B cell (primary cell): ENCODE results near the gene ZFYVE9. TPM values are rescaled to one million over a fixed set of nuclear protein-coding genes. Genes with fewer than 3 reads are reported as not detected.

Experiments used
- ATAC-seq: fragments of 200-7000 bp; cut with Tn5 transposase; one replicate; pipeline ENCODE4 v1.10.0; 2021; ENCODE audit warnings: low read depth, mild to moderate bottlenecking, moderate number of reproducible peaks, moderate library complexity
- CTCF ChIA-PET: fragments of 350-600 bp; sonication (Branson Sonifier 250); formaldehyde crosslinking; loops from one replicate; lab custom pipeline; 2021; ENCODE audit warnings: antibody characterized with exemption, inconsistent platforms; lab: Charles Lee
- POLR2A ChIA-PET: fragments of 350-600 bp; sonication (Branson Sonifier 250); formaldehyde crosslinking; loops from one replicate; lab custom pipeline; 2021; ENCODE audit warnings: antibody characterized with exemption; lab: Charles Lee
- DNase-seq: peaks from one replicate; pipeline ENCODE4 v3.0.0; 2013
- H2AFZ ChIP-seq: 2 replicates; pipeline ENCODE4 v1.6.1; 2012; ENCODE audit warnings: mild to moderate bottlenecking, low read depth, low read length; ENCODE audit not compliant: insufficient read depth, poor library complexity, severe bottlenecking
- H3K27ac ChIP-seq, 2 donors: 1 replicate in 1 of 2; 2 replicates in 1 of 2; pipeline ENCODE4 v1.5.1; 2012 to 2013; ENCODE audit warnings: low read length in 2 of 2, mild to moderate bottlenecking in 2 of 2, moderate library complexity in 1 of 2
- H3K27me3 ChIP-seq, 4 experiments: fragments of 200-600 bp in 1 of 4; sonication (generic) in 1 of 4; replicated peaks in 1 of 4; 1 replicate in 2 of 4; 2 replicates in 2 of 4; pipeline versions ENCODE4 v1.6.1 to v1.7.0; 2013 to 2016; ENCODE audit warnings: low read length in 3 of 4, mild to moderate bottlenecking in 2 of 4, mixed read lengths in 1 of 4, moderate library complexity in 1 of 4; ENCODE audit not compliant: insufficient read depth in 4 of 4, control insufficient read depth in 3 of 4; ENCODE audit errors: control extremely low read depth in 1 of 4
- H3K36me3 ChIP-seq, 2 experiments: replicated peaks in 1 of 2; 1 replicate in 1 of 2; 2 replicates in 1 of 2; pipeline versions ENCODE4 v1.6.1 to v1.7.1; 2013; ENCODE audit warnings: low read length in 1 of 2; ENCODE audit not compliant: insufficient read depth in 2 of 2, control insufficient read depth in 1 of 2; ENCODE audit errors: control extremely low read depth in 1 of 2, extremely low read depth in 1 of 2
- H3K4me1 ChIP-seq, 2 donors: fragments of 200-600 bp in 1 of 2; sonication (generic) in 1 of 2; 1 replicate in 1 of 2; 2 replicates in 1 of 2; pipeline versions ENCODE4 v1.5.1 to v1.6.1; 2013 to 2017; ENCODE audit warnings: low read length in 2 of 2; ENCODE audit not compliant: control insufficient read depth in 2 of 2, insufficient read depth in 2 of 2
- H3K4me2 ChIP-seq: replicated peaks from 2 replicates; pipeline ENCODE3; 2012; ENCODE audit warnings: mild to moderate bottlenecking, low read depth, low read length; ENCODE audit not compliant: poor library complexity, severe bottlenecking
- H3K4me3 ChIP-seq, 5 experiments: fragments of 200-600 bp in 1 of 5; sonication (generic) in 1 of 5; 1 replicate in 3 of 5; 2 replicates in 2 of 5; pipeline versions ENCODE4 v1.5.1 to v1.7.0; 2011 to 2016; ENCODE audit warnings: low read length in 4 of 5, mild to moderate bottlenecking in 4 of 5, low read depth in 2 of 5, control low read depth in 1 of 5, moderate library complexity in 1 of 5; ENCODE audit not compliant: insufficient read depth in 1 of 5; ENCODE audit errors: control extremely low read depth in 1 of 5, extremely low read depth in 1 of 5
- H3K79me2 ChIP-seq: fragments of 200-600 bp; sonication (generic); one replicate; pipeline ENCODE4 v1.6.0; 2016; ENCODE audit warnings: low read length; ENCODE audit not compliant: control insufficient read depth, insufficient read depth
- H3K9ac ChIP-seq: fragments of 200-600 bp; sonication (generic); 2 replicates; pipeline ENCODE4 v1.6.1; 2017; ENCODE audit warnings: mild to moderate bottlenecking, low read length, moderate library complexity
- H3K9me3 ChIP-seq, 3 donors: one replicate each; pipeline versions ENCODE4 v1.6.1 to v1.7.1; 2013; ENCODE audit warnings: low read length in 2 of 3; ENCODE audit not compliant: control insufficient read depth in 2 of 3, insufficient read depth in 1 of 3; ENCODE audit errors: control extremely low read depth in 1 of 3
- H4K20me1 ChIP-seq: 2 replicates; pipeline ENCODE4 v1.6.0; 2012; ENCODE audit warnings: mild to moderate bottlenecking, low read length; ENCODE audit not compliant: insufficient read depth, control insufficient read depth, poor library complexity, severe bottlenecking
- H3K27ac Mint-ChIP-seq: one replicate; pipeline ENCODE4 v1.8.0; 2021; ENCODE audit warnings: mixed read lengths
- H3K27me3 Mint-ChIP-seq: one replicate; pipeline ENCODE4 v1.8.0; 2021; ENCODE audit warnings: mixed read lengths
- H3K4me1 Mint-ChIP-seq: one replicate; pipeline ENCODE4 v1.8.0; 2021; ENCODE audit warnings: mixed read lengths
- H3K4me3 Mint-ChIP-seq: one replicate; pipeline ENCODE4 v1.8.0; 2021; ENCODE audit warnings: mixed read lengths
- H3K9me3 Mint-ChIP-seq: one replicate; pipeline ENCODE4 v1.8.0; 2022; ENCODE audit warnings: mixed read lengths; ENCODE audit not compliant: insufficient read depth
- CTCF ChIP-seq: fragments of 200-600 bp; IDR thresholded peaks from one replicate; pipeline ENCODE4 v1.8.0; 2022; ENCODE audit warnings: antibody characterized with exemption, mild to moderate bottlenecking
- EZH2 ChIP-seq: IDR thresholded peaks from 2 replicates; pipeline ENCODE4 v1.6.1; 2012; ENCODE audit warnings: borderline replicate concordance, low read depth, mild to moderate bottlenecking, moderate library complexity, low read length; ENCODE audit not compliant: insufficient read depth, poor library complexity, severe bottlenecking
- WGBS: methylation state at CpG from one replicate; pipeline ENCODE4 v1.1.5; 2013; ENCODE audit warnings: missing lambda C conversion rate; ENCODE audit not compliant: insufficient coverage; 5-methylcytosine and 5-hydroxymethylcytosine counted together
- intact Hi-C: fragments of 100-400 bp; cut with micrococcal nuclease; formaldehyde crosslinking; loops from one replicate; pipeline ENCODE4 v1.10.0; 2022
- polyA plus RNA-seq: library from polyadenylated mRNA; depleted of rRNA; stranded (reverse); fragments of >200 nt; gene quantifications from 2 replicates; pipeline ENCODE4 v1.2.3, GENCODE V29; 2012
- total RNA-seq, 2 donors: library from RNA; stranded (reverse); fragments of 120-200 nt in 1 of 2; gene quantifications; 1 replicate in 1 of 2; 2 replicates in 1 of 2; pipeline versions ENCODE4 v1.2.3 to v1.2.4, GENCODE V29; 2013 to 2022

The ZFYVE9 gene
- total and polyA plus RNA-seq, 2 donors (not counting 1 experiment from before 2014, with no cell fraction given), result 0.16 to 3.3 TPM

DNA sequence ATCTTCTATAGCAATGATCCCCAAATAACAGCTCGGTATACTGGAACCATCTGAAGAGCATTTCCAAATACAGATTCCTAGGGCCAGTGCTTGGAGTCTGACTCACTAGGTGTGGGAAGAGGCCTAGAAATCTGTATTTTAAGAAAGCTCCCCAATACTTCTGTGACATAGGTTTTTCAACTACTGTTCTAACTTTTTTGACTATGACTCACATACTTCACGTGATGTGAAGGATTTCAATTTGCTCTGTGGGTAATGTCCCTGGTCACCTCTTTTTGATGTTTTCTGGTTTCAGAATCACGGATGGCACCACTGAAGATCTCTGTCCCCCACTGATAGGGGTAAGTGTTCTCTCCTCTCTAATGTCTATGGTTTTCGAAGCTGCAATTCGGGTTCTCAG lies 251.3 kb downstream of the ZFYVE9 start:
- Histone ChIP-seq H3K4me2 (no peak overlapping the region), H3K27ac (no peak overlapping the region), H3K27me3 (no peaks in the 10 kb centered on the region), H3K79me2 (no peaks in the 10 kb centered on the region), H3K36me3 (no peaks in the 10 kb centered on the region), H3K9me3 (no peaks in the 10 kb centered on the region), H3K4me3 (no peak overlapping the region), H4K20me1 (no peaks in the 10 kb centered on the region), H2AFZ (no peak overlapping the region), H3K9ac (no peak overlapping the region), H3K4me1 (no peaks in the 10 kb centered on the region)
- Mint-ChIP-seq H3K27ac (no peak overlapping the region), H3K4me1 (no peaks in the 10 kb centered on the region), H3K9me3 (no peaks in the 10 kb centered on the region), H3K4me3 (no peak overlapping the region), H3K27me3 (no peaks in the 10 kb centered on the region)
- intact Hi-C loops, result no loop called here
- POLR2A ChIA-PET, result no interaction called here
- DNase-seq (no peak), ATAC-seq (no peak)
- 95% methylated on average over 3 of the region's 5 CpGs for WGBS
- TF ChIP-seq EZH2, result no peak
- TF ChIP-seq CTCF, result no peak
- CTCF ChIA-PET, result no interaction called here

Other genes with a start within 250 kb of the ZFYVE9 start
- 0.02 TPM in 2 replicates for gene RAB3B, start 151.4 kb upstream of the ZFYVE9 start, total RNA-seq
- gene RAB3B, start 151.4 kb upstream of the ZFYVE9 start, polyA plus RNA-seq, result not detected in 2 replicates
- gene KTI12, start 108.3 kb upstream of the ZFYVE9 start, total RNA-seq, result 14.7 and 16.1 TPM in 2 replicates
- gene KTI12, start 108.3 kb upstream of the ZFYVE9 start, polyA plus RNA-seq, result 13.9 and 22.5 TPM in 2 replicates
- gene TXNDC12, start 86.9 kb upstream of the ZFYVE9 start, total RNA-seq, result 38.7 and 38.9 TPM in 2 replicates
- 12.6 and 17.5 TPM in 2 replicates for gene TXNDC12, start 86.9 kb upstream of the ZFYVE9 start, polyA plus RNA-seq
- 32.7 and 33.8 TPM in 2 replicates for gene BTF3L4, start 85.8 kb upstream of the ZFYVE9 start, total RNA-seq
- 16.0 and 25.2 TPM in 2 replicates for gene BTF3L4, start 85.8 kb upstream of the ZFYVE9 start, polyA plus RNA-seq
- 79.7 and 80.4 TPM in 2 replicates for gene CC2D1B, start 224.1 kb downstream of the ZFYVE9 start, total RNA-seq
- gene CC2D1B, start 224.1 kb downstream of the ZFYVE9 start, polyA plus RNA-seq, result 20.0 and 28.9 TPM in 2 replicates